CMK (cell line): ENCODE measurements around the gene FHOD3.

ENCODE experiments used
- DNase-seq: peaks from one replicate; pipeline ENCODE4 v3.0.0-alpha.2; 2010; ENCODE audit warnings: low read depth

The FHOD3 gene

DNA sequence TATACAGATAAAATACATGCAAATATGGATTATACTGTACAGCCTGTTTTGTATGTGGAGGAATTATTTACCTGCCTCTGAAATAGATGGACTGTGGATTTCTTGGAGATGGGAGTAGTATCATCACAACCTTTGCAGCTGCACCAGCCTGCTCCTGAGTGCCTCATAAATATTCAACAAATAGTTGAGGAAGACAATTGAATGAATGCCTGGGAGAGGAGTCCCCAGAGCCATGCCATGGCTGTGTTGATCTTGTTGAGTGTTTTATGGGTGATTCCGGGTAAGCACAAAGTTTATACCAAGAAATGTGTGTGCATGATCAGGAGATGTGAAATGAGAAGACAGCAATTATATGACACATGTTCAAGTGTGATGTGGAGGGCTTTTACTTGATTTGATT is 225.0 kb downstream of the FHOD3 start:
- no peak for DNase-seq

GRCh38 chr18:36525913-36526312 is 228.4 kb downstream of the FHOD3 start:
- DNase-seq = no peak

DNA sequence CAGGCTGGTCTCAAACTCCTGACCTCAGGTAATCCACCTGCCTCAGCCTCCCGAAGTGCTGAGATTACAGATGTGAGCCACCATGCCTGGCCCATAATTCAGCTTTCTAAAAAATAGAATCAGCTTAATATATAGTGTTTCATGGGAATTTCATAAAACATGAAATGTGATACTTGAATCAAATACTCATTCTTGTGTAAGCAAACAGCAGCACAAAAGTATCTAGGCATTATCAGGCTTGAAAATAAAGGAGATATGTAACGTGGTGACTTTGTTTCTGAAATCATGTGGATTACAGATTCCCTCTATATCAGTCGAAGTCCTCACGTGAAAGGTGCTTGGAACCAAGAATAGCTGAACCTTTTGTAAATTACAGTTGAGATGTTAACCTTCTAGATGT is 229.1 kb downstream of the FHOD3 start:
- no peak for DNase-seq

- no peak for DNase-seq
Observed at GRCh38 chr18:36527051-36527450, 229.5 kb downstream of the FHOD3 start.

GRCh38 chr18:36527740-36528455 is 230.4 kb downstream of the FHOD3 start:
- no peak for DNase-seq

DNA sequence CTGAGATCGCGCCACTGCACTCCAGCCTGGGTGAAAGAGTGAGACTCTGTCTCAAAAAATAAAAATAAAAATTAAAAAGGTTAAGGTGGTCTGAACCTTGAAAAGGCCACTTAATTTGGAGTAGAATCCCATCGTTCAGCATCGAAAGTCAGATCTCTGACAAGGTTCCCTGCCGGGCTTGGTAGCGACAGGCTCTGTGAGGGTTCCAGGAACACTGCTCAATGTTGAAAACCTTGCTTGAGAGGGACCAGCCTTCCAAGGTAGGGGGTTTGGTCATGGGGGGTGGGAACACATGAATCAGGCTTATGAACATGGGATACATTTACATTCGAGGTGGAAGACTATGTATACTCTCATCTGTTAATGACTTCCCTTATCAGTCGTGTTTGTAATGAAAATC is 232.2 kb downstream of the FHOD3 start:
- DNase-seq = no peak

GRCh38 chr18:36530676-36531405 is 233.3 kb downstream of the FHOD3 start:
- no peak for DNase-seq

DNA sequence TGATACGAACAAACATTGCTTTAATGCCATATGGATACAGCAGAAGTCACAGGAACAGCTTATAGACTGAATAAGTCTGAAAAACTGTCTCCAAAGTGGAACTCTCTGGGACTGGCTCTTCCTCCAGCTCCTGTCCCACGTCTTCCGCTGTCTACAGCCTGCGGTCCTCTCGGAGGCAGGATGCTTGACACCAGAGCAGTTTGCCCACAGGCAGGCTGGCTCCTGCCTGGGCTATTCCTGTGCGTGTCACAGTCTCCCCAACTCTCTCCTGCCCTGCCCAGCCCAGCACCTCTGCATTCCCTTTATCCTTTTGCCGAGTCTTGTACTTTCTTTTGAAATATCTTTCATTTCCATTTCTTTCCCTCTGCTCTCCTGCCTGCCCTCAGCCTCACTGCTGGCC is 234.1 kb downstream of the FHOD3 start:
- DNase-seq = no peak

DNA sequence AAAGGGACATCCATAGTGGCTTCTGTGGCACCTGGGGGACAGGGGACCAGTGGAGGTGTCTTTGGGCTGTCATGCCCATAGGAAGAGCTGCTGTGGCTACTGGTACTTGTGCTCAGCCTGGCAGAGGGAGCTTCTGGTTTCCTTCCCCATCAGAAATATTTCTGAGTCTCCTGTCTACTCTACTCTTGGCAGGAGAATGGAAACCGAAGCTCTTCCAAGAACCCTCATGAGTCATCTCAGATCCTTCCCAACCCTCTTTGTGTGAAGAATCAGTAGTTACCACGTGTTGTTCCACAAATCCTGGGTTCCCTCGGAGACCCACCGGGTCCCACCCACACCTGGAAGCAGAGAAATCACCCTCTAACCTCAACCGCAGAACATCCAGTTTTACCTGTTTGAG is 234.9 kb downstream of the FHOD3 start:
- DNase-seq = no peak

DNA sequence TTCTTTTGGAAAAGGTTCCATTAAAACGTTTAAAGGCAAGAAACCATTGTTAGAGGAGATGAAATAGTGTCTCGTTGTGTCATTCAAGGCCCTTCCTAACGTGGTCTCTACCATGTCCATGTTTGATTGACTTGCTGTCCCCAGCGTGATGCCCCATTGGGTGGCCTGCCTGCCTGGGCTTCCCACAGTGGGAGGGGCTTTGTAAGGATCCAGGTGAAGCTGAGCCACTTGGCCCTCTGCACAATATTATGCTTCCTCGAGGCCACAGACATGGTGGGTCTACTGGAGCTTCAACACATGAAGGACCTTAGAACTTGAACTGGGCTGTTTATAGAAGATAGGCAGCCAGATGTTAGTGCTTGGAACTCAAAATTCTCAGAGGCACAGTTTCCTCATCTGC is 235.3 kb downstream of the FHOD3 start:
- no peak for DNase-seq

DNA sequence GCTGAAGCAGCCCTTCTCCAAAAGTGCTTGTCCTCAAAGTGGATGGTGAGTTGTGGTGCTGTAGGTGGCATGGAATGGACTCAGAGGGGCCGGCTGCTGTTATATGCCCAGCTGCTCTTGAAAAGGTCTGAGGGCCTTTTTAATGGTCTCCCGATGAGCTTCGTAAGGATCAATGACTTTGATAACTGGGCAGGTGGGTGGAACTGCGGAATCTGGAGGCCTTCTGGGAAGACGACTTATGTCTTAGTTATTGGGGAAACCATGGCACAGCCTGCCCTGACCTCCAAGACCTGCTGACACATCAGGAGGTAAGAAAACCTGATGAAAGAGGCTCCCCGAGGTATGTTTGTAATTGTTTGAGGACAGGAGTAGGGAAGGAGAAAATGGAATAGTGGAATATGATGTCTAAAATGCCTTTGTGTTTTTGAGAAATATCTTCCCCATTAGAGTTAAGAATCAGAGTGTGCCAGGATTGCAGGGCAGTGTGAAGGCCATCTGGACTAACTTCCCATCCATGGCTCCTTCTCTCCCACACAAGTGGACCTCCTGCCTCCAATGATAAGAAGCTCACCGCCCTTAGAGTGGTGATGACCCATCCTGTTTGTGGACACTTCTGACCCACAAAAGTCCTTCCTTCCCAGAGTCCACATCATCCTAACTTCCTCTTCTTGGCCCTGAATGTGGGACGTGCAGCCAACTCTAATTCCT is 236.1 kb downstream of the FHOD3 start:
- DNase-seq = peak; percentile 36

GRCh38 chr18:36534154-36534688 is 236.7 kb downstream of the FHOD3 start:
- DNase-seq = no peak

- DNase-seq = no peak
Observed at GRCh38 chr18:36535202-36535935, 237.9 kb downstream of the FHOD3 start.

DNA sequence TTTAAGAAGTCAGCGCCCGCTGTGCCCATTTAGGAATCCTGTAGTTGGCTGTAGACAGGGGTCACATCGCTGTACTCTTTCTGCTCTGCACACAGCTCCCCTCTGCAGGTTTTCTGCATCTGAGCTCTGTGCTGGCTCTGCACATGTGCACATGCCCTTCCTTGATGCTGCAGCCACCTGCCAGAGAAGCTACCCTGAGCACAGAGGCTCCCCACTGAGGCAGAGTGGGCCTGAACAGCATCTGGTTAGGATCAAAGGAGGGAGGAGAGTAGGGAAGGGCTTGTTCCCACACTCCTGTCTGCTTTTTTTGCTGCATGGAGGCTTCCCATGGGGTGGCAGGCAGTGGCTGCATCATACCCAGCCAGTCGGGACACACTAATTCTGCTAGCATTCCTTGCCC is 238.9 kb downstream of the FHOD3 start:
- DNase-seq = no peak

DNA sequence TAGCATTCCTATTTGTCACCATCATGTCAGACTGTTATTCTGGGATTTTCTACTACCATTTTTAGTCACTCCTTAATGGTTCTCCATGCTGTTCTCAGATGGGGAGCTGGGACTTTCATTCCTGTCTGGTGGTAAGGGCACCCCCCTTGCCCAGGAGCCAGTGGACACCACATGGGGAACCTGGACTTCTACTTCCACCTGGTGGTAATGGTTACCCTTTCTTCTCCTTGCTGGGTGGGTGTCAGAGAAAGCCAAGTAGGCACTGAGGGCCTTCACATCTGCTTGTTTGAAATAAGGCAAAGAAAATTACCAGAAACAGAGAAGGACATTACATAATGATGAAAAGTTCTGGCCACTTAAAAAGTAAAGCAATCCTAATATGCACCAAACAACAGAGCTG is 239.8 kb downstream of the FHOD3 start:
- DNase-seq = no peak

DNA sequence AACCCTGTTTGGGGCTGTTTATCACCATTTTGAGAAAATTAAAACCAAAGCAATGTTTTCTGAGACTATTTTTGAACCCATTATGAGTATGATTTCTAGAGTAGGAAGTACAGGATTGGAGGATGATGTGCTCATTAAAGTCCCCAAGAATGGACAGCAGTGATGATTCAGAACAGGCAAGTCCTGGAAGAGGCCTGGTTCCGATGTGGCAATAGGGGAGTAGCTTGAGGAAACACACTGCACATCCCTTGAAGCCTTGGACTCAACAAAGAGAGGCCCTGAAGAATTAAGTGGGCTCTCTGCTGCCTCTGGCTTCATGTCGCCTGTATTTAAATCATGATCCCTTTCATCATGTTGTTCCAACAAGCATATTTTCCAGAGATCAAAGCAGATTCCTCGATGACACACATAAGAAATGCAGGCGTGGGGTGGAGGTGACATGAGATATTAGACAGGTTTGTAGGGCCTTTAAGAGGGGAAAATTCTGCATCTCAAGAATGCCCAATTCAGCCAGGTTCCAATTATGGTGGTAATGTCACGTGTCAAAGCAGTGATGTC is 242.2 kb downstream of the FHOD3 start:
- DNase-seq = no peak

GRCh38 chr18:36543030-36543429 is 245.5 kb downstream of the FHOD3 start:
- no peak for DNase-seq

DNA sequence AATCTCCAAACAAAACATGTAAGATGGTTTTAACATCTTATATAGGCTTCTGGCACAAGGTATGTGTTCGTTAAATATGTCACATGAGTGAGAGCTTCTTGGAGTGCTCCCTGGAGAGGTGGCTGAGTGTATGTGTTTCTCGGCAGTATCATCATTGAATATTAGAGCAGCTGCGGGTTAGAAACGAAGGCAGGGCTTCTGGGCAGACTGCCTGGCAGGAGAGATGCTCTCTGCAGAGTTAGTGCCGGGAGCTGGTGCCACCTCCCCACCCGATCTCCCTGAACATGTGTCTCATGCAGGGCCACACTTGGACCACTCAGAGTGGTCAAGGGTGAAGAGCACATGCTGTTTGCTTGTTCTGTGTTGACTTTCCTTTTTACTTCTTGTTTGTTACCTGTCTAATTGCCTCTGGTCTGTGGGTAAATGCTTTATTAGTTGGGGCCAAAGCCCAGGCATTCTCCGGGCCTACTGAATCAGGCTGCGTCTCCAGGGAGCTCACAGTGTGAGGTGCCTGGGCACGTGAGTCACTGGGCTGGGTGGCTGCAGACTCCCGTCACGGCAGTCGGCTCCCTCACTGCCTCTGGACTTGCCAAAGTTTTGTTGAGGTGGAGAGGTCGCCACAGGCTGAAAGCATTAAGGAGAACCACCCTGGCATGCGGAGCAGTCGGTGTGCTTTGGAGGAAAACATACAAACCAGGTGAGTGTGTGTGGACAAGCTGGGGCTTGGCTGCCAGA is 246.6 kb downstream of the FHOD3 start:
- DNase-seq = no peak

GRCh38 chr18:36545821-36546427 is 248.4 kb downstream of the FHOD3 start:
- DNase-seq = no peak

GRCh38 chr18:36546876-36547275 is 249.4 kb downstream of the FHOD3 start:
- no peak for DNase-seq

DNA sequence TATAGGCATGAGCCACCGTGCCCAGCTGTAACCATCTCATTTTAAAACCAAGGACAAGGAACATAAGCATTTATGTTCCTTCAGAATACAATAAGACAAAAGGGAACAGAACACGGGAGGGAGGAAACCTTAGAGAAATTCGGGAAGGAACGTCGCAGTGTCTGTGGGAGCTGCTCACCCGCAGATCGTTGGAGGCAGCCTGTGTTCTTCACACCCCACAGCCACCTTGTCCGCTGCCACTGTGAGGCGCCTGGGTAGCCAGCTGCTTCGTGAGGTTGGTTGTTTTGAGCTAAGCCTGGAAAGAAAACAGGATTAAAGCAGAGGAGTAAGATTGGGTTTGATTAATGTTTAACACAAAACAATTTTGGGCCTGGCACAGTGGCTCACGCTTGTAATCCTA is 250.0 kb downstream of the FHOD3 start:
- DNase-seq = no peak
